K562 (cell line): ENCODE measurements around the gene STUM. TPM values are rescaled to one million over a fixed set of nuclear protein-coding genes. Genes with fewer than 3 reads are reported as not detected.
A peak's percentile ranks its signal among the peaks of the same experiment; 100 is the strongest.

Experiments
- ATAC-seq: fragments of 200-7000 bp; cut with Tn5 transposase; 3 replicates; pipeline ENCODE4 v1.9.1; 2020; ENCODE audit warnings: moderate library complexity
- BruUV-seq: library from RNA; stranded (reverse); fragments of 400-500 nt; replicated peaks from 2 replicates; lab custom pipeline; 2021; lab: Mats Ljungman, UMichigan
- CTCF ChIA-PET: fragments of 300-600 bp; formaldehyde crosslinking; extraction: SDS; loops from one replicate; lab custom pipeline; 2021; ENCODE audit warnings: low intra/inter-chr PET ratio; lab: Yijun Ruan, JAX
- POLR2A ChIA-PET: fragments of 300-600, 350-650 bp; sonication (Branson Sonifier 250); formaldehyde crosslinking; extraction: SDS; loops from one replicate; lab custom pipeline; 2021; ENCODE audit warnings: antibody characterized with exemption, inconsistent platforms; lab: Yijun Ruan, JAX
- DNase-seq, 4 experiments: peaks; one replicate each; pipeline versions ENCODE4 v3.0.0 to v3.0.0-alpha.2; 2011 to 2018; ENCODE audit warnings: low spot score in 3 of 4, mixed read lengths in 3 of 4; ENCODE audit errors: extremely low read depth in 1 of 4
- FAIRE-seq: peaks from 2 replicates; lab custom pipeline; 2011; peaks lifted over from hg19 to GRCh38; lab: Jason Lieb, UNC
- H2AFZ ChIP-seq: 2 replicates; pipeline ENCODE4 v1.6.0; 2011; ENCODE audit warnings: low read depth, low read length, control low read depth, inconsistent platforms
- H3K27ac ChIP-seq: fragments of 200-600 bp; 3 replicates; pipeline ENCODE4 v1.8.0; 2011; ENCODE audit warnings: low read depth, mild to moderate bottlenecking, control low read depth, inconsistent platforms, low read length, moderate library complexity, mixed read lengths; ENCODE audit errors: extremely low read depth
- H3K27me3 ChIP-seq, 2 experiments: fragments of 300-600 bp in 1 of 2; 2 replicates in 1 of 2; 3 replicates in 1 of 2; pipeline versions ENCODE4 v1.6.0 to v1.8.0; 2011; ENCODE audit warnings: inconsistent platforms in 2 of 2, low read length in 2 of 2, mild to moderate bottlenecking in 1 of 2, mixed read lengths in 1 of 2, moderate library complexity in 1 of 2; ENCODE audit not compliant: control insufficient read depth in 2 of 2, insufficient read depth in 2 of 2
- H3K36me3 ChIP-seq: fragments of 300-600 bp; 3 replicates; pipeline ENCODE4 v1.8.0; 2011; ENCODE audit warnings: mild to moderate bottlenecking, low read length, inconsistent platforms; ENCODE audit not compliant: control insufficient read depth, insufficient read depth
- H3K4me1 ChIP-seq, 2 experiments: fragments of 200-600 bp in 1 of 2; replicated peaks in 1 of 2; 2 replicates in 1 of 2; 3 replicates in 1 of 2; pipeline versions ENCODE4 v1.5.1 to v1.8.0; 2011; ENCODE audit warnings: inconsistent platforms in 2 of 2, low read length in 2 of 2, mild to moderate bottlenecking in 1 of 2, mixed read lengths in 1 of 2, moderate library complexity in 1 of 2; ENCODE audit not compliant: control insufficient read depth in 2 of 2, insufficient read depth in 2 of 2
- H3K4me2 ChIP-seq: 2 replicates; pipeline ENCODE4 v1.6.1; 2011; ENCODE audit warnings: low read length, control low read depth, inconsistent platforms, mixed read lengths; ENCODE audit not compliant: insufficient read depth
- H3K4me3 ChIP-seq: fragments of 200-600 bp; sonication (generic), shearing (Covaris generic); 2 replicates; pipeline ENCODE4 v1.5.1; 2016; ENCODE audit warnings: control low read depth, inconsistent platforms
- H3K79me2 ChIP-seq: fragments of 200-600 bp; 3 replicates; pipeline ENCODE4 v1.8.0; 2011; ENCODE audit warnings: low read length, inconsistent platforms; ENCODE audit not compliant: control insufficient read depth, insufficient read depth
- H3K9ac ChIP-seq, 2 experiments: 2 replicates each; pipeline versions ENCODE4 v1.6.0 to v1.6.1; 2011; ENCODE audit warnings: low read depth in 2 of 2, low read length in 2 of 2, control low read depth in 1 of 2, inconsistent platforms in 1 of 2, mild to moderate bottlenecking in 1 of 2, mixed read lengths in 1 of 2; ENCODE audit not compliant: insufficient read depth in 1 of 2
- H3K9me1 ChIP-seq: one replicate; pipeline ENCODE4 v1.6.0; 2011; ENCODE audit warnings: inconsistent platforms, mild to moderate bottlenecking, low read length, moderate library complexity; ENCODE audit not compliant: control insufficient read depth, insufficient read depth
- H3K9me3 ChIP-seq: replicated peaks from 2 replicates; pipeline ENCODE4 v1.5.1; 2011; ENCODE audit warnings: low read depth, low read length, inconsistent platforms; ENCODE audit not compliant: control insufficient read depth, insufficient read depth
- H4K20me1 ChIP-seq: replicated peaks from 2 replicates; pipeline ENCODE4 v1.6.1; 2011; ENCODE audit warnings: low read length, inconsistent platforms, mixed read lengths; ENCODE audit not compliant: control insufficient read depth, insufficient read depth
- CTCF ChIP-seq, 3 experiments: IDR thresholded peaks in 2 of 3; conservative IDR thresholded peaks in 1 of 3; 2 replicates each; pipeline ENCODE4 v1.5.1; 2011 to 2012; ENCODE audit warnings: low read length in 3 of 3, mild to moderate bottlenecking in 3 of 3, control low read depth in 2 of 3, improper control_type of control experiment in 1 of 3, inconsistent platforms in 1 of 3, low read depth in 1 of 3, mixed read lengths in 1 of 3, moderate library complexity in 1 of 3; ENCODE audit not compliant: insufficient read depth in 2 of 3
- CTCFL ChIP-seq: IDR thresholded peaks from 2 replicates; pipeline ENCODE4 v1.6.1; 2011; ENCODE audit warnings: borderline replicate concordance, low read depth, mild to moderate bottlenecking, moderate library complexity, low read length; ENCODE audit not compliant: insufficient read depth, poor library complexity, severe bottlenecking
- DEAF1 ChIP-seq: fragments of 450-650 bp; formaldehyde crosslinking; IDR thresholded peaks from 2 replicates; pipeline ENCODE4 v1.4.0; 2020; ENCODE audit warnings: mild to moderate bottlenecking, moderate library complexity
- EP300 ChIP-seq: IDR thresholded peaks from 2 replicates; pipeline ENCODE4 v1.6.1; 2012; ENCODE audit warnings: low read length, improper control_type of control experiment
- EZH2 ChIP-seq: IDR thresholded peaks from 2 replicates; pipeline ENCODE4 v1.6.1; 2012; ENCODE audit warnings: low read depth, mild to moderate bottlenecking, inconsistent platforms, low read length, borderline replicate concordance
- NR3C1 ChIP-seq: sonication (generic); formaldehyde crosslinking; IDR thresholded peaks from 2 replicates; pipeline ENCODE4 v1.8.1; 2022; ENCODE audit warnings: missing genetic modification reagents
- SIRT6 ChIP-seq: IDR thresholded peaks from one replicate; pipeline ENCODE4 v1.6.1; 2012; ENCODE audit warnings: low read depth, mild to moderate bottlenecking, control low read depth, inconsistent platforms, low read length, moderate library complexity
- WGBS: fragments of 100-300 bp; shearing (Covaris generic); methylation state at CpG from one replicate; pipeline ENCODE4 v1.1.6; 2016; ENCODE audit warnings: low coverage, mixed read lengths; ENCODE audit not compliant: insufficient coverage; ENCODE audit errors: missing lambda C conversion rate; 5-methylcytosine and 5-hydroxymethylcytosine counted together
- in situ Hi-C: fragments of 300-500 bp; cut with MboI; formaldehyde crosslinking; loops from 4 replicates; pipeline ENCODE4 v1.15.0; 2018; ENCODE audit warnings: inconsistent platforms, mixed read lengths
- intact Hi-C: fragments of 100-400 bp; cut with micrococcal nuclease; formaldehyde crosslinking; loops from 2 replicates; pipeline ENCODE4 v1.14.2; 2022
- polyA plus RNA-seq, 8 experiments: library from polyadenylated mRNA; depleted of rRNA in 4 of 8; stranded (reverse) in 5 of 8; unstranded in 3 of 8; fragments of >200 nt; fragmentation: Nextera tagmentation in 2 of 8; fragmentation: Illumina TruSeq in 1 of 8; extraction: Ambion mirVana in 2 of 8; extraction: Trizol in 1 of 8; gene quantifications; 2 replicates each; pipeline versions ENCODE4 v1.2.1 to v1.2.3, GENCODE V29; 2011 to 2014; ENCODE audit warnings: inconsistent platforms in 1 of 8, missing spikeins in 1 of 8
- total RNA-seq, 7 experiments: library from RNA; depleted of rRNA in 6 of 7; stranded (reverse); fragments of >200 nt in 6 of 7; fragmentation: Illumina TruSeq in 2 of 7; extraction: Trizol in 2 of 7; gene quantifications; 2 replicates each; pipeline versions ENCODE4 v1.2.1 to v1.2.3, GENCODE V29; 2011 to 2021; ENCODE audit warnings: low replicate concordance in 1 of 7

Gene STUM
- total and polyA plus RNA-seq, 9 of the 15 experiments (the other 6 are each of a cell fraction or from before 2014, with no cell fraction given) = not detected

GRCh38 chr1:226608699-226609505 lies 60.3 kb downstream of the STUM start:
- Histone ChIP-seq H3K9ac (no peak overlapping the region), H3K27ac (no peak overlapping the region), H3K4me1 (no peaks in the 10 kb centered on the region), H3K27me3 (peaks cover 38 to 69% of the 10 kb centered on the region in 2 experiments), H3K4me2 (no peak overlapping the region), H3K4me3 (no peak overlapping the region), H2AFZ (no peak overlapping the region), H3K9me1 (peaks cover 7% of the 10 kb centered on the region), H3K36me3 (no peaks in the 10 kb centered on the region), H4K20me1 (no peaks in the 10 kb centered on the region; the same call in 1 of the 2 replicates), H3K79me2 (no peaks in the 10 kb centered on the region), H3K9me3 (no peaks in the 10 kb centered on the region)
- in situ Hi-C loops = no loop called here
- POLR2A ChIA-PET = interaction anchor here (0.6 to 1.0 kb wide), 6 partner anchors 9 to 247 kb away, joined by 3 read pairs; no protein-coding TSS in a partner anchor
- BruUV-seq = no TSS peak
- FAIRE-seq (peak; percentile 92), ATAC-seq (peak; percentile 94), DNase-seq (peak; percentile 81 to 93 (median 88))
- intact Hi-C loops = loop anchor here (1.0 to 10.0 kb wide), 3 partner anchors 62 to 484 kb away; no protein-coding TSS in a partner anchor
- WGBS = 5% methylated on average over 18 of the region's 18 CpGs
- CTCF ChIA-PET = interaction anchor here (0.7 kb wide), 1 partner anchor 62 kb away, joined by 3 read pairs; no protein-coding TSS in a partner anchor
- 0 out of 2 replicates have a peak, but pooled peaks have one; percentile 37 for TF ChIP-seq DEAF1 (CRISPR knock-in tag)
- TF ChIP-seq NR3C1 (CRISPR knock-in tag) = no peak
- peak; percentile 53 for TF ChIP-seq CTCFL
- TF ChIP-seq SIRT6 = no peak
- peak; percentile 83 to 93 (median 91) for TF ChIP-seq CTCF (IDR thresholded peaks at IDR 0.05 in 2 of 3, conservative IDR thresholded peaks at IDR 0.05 in 1 of 3; ENCODE audit: insufficient read depth in 2 of 3, low read depth in 1 of 3, low read length in 3 of 3)
- TF ChIP-seq EZH2 = peak; percentile 24; the same call in 1 of the 2 replicates
- no peak for TF ChIP-seq EP300
